Activated naive CD8-positive, alpha-beta T cell treated with anti-CD3 and anti-CD28 coated beads, Interleukin-2, amount 10 ng/mL, durations not matched to agents 7 days and 5 days (primary cell): ENCODE results near the gene APOBEC4. TPM values are rescaled to one million over a fixed set of nuclear protein-coding genes. Genes with fewer than 3 reads are reported as not detected.

Experiments used
- ATAC-seq: fragments of 150-1000 bp; cut with Tn5 transposase; one replicate; pipeline ENCODE4 v1.10.0; 2021; ENCODE audit warnings: low read depth, moderate library complexity
- POLR2A ChIA-PET: fragments of 350-600 bp; sonication (Branson Sonifier 250); formaldehyde crosslinking; loops from one replicate; lab custom pipeline; 2021; ENCODE audit warnings: antibody characterized with exemption; lab: Charles Lee
- DNase-seq: peaks from one replicate; pipeline ENCODE4 v3.0.0; 2021
- H3K27ac Mint-ChIP-seq: one replicate; pipeline ENCODE4 v1.8.0; 2022; ENCODE audit warnings: mild to moderate bottlenecking, mixed read lengths
- H3K27me3 Mint-ChIP-seq: one replicate; pipeline ENCODE4 v1.8.0; 2022; ENCODE audit warnings: mild to moderate bottlenecking, moderate library complexity, mixed read lengths
- H3K36me3 Mint-ChIP-seq: one replicate; pipeline ENCODE4 v1.8.0; 2021; ENCODE audit warnings: mild to moderate bottlenecking, mixed read lengths
- H3K4me1 Mint-ChIP-seq: one replicate; pipeline ENCODE4 v1.8.0; 2021; ENCODE audit warnings: mixed read lengths
- H3K4me3 Mint-ChIP-seq: one replicate; pipeline ENCODE4 v1.8.0; 2022; ENCODE audit warnings: mild to moderate bottlenecking, moderate library complexity, mixed read lengths
- H3K9me3 Mint-ChIP-seq: one replicate; pipeline ENCODE4 v1.8.0; 2021; ENCODE audit warnings: mixed read lengths
- total RNA-seq, 2 experiments: library from RNA; stranded (reverse); gene quantifications; one replicate each; pipeline ENCODE4 v1.2.3, GENCODE V29; 2021

Gene APOBEC4
- total RNA-seq, result not detected

GRCh38 chr1:183652547-183653461, at the start of gene APOBEC4:
APOBEC4 (minus strand) TSS chr1:183653316; CDS start chr1:183648781, 4,535 bp downstream.
- peak within 1 kb of the TSS; percentile 35 for H3K4me3 Mint-ChIP-seq
- peak within 1 kb of the TSS; percentile 58 for H3K27ac Mint-ChIP-seq
- POLR2A ChIA-PET, result interaction anchor here (0.6 to 1.3 kb wide), 2 partner anchors 19 to 1393 kb away, joined by 5 to 6 read pairs; no protein-coding TSS in a partner anchor
- H3K4me1 Mint-ChIP-seq, result peaks cover 32% of the 10 kb centered on the region
- no peaks in the 10 kb centered on the region for H3K9me3 Mint-ChIP-seq
- peaks cover 2% of the 10 kb centered on the region for H3K36me3 Mint-ChIP-seq
- peak; percentile 40 for ATAC-seq
- no peak for DNase-seq
- H3K27me3 Mint-ChIP-seq, result no peaks in the 10 kb centered on the region

- H3K36me3 Mint-ChIP-seq, result peaks cover 2% of the 10 kb centered on the region
- DNase-seq (no peak), ATAC-seq (no peak)
- POLR2A ChIA-PET, result no interaction called here
- no peak overlapping the region for H3K4me3 Mint-ChIP-seq
- H3K4me1 Mint-ChIP-seq, result peaks cover 3% of the 10 kb centered on the region
- H3K27ac Mint-ChIP-seq, result no peak overlapping the region
- H3K9me3 Mint-ChIP-seq, result peaks cover 3% of the 10 kb centered on the region
- no peaks in the 10 kb centered on the region for H3K27me3 Mint-ChIP-seq
Measured at GRCh38 chr1:183702813-183703198, 49.7 kb upstream of the APOBEC4 start.

GRCh38 chr1:183702087-183702812, 49.1 kb upstream of the APOBEC4 start:
- ATAC-seq (no peak), DNase-seq (no peak)
- Mint-ChIP-seq H3K36me3 (peaks cover 2% of the 10 kb centered on the region), H3K4me3 (no peak overlapping the region), H3K4me1 (peaks cover 3% of the 10 kb centered on the region), H3K27ac (no peak overlapping the region), H3K27me3 (no peaks in the 10 kb centered on the region), H3K9me3 (peaks cover 3% of the 10 kb centered on the region)
- POLR2A ChIA-PET, result no interaction called here

- DNase-seq (no peak), ATAC-seq (no peak)
- Mint-ChIP-seq H3K27me3 (no peaks in the 10 kb centered on the region), H3K27ac (no peak overlapping the region), H3K36me3 (peaks cover 2% of the 10 kb centered on the region), H3K9me3 (peaks cover 3% of the 10 kb centered on the region), H3K4me1 (peaks cover 3% of the 10 kb centered on the region), H3K4me3 (no peak overlapping the region)
- POLR2A ChIA-PET, result no interaction called here
Measured at GRCh38 chr1:183699616-183700160, 46.6 kb upstream of the APOBEC4 start.

GRCh38 chr1:183697814-183698590, 44.9 kb upstream of the APOBEC4 start:
- H3K9me3 Mint-ChIP-seq, result peaks cover 3% of the 10 kb centered on the region
- peaks cover 4% of the 10 kb centered on the region for H3K36me3 Mint-ChIP-seq
- no peak overlapping the region for H3K4me3 Mint-ChIP-seq
- H3K27me3 Mint-ChIP-seq, result no peaks in the 10 kb centered on the region
- peaks cover 3% of the 10 kb centered on the region for H3K4me1 Mint-ChIP-seq
- H3K27ac Mint-ChIP-seq, result no peak overlapping the region
- DNase-seq, result no peak
- peak; percentile 45 for ATAC-seq
- POLR2A ChIA-PET, result no interaction called here

GRCh38 chr1:183696981-183697380, 43.9 kb upstream of the APOBEC4 start:
- ATAC-seq (no peak), DNase-seq (no peak)
- H3K4me1 Mint-ChIP-seq, result peaks cover 3% of the 10 kb centered on the region
- H3K27me3 Mint-ChIP-seq, result no peaks in the 10 kb centered on the region
- H3K4me3 Mint-ChIP-seq, result no peak overlapping the region
- POLR2A ChIA-PET, result no interaction called here
- no peak overlapping the region for H3K27ac Mint-ChIP-seq
- peaks cover 4% of the 10 kb centered on the region for H3K36me3 Mint-ChIP-seq
- peaks cover 2% of the 10 kb centered on the region for H3K9me3 Mint-ChIP-seq

- Mint-ChIP-seq H3K36me3 (peaks cover 2% of the 10 kb centered on the region), H3K9me3 (no peaks in the 10 kb centered on the region), H3K4me3 (no peak overlapping the region), H3K27me3 (no peaks in the 10 kb centered on the region), H3K27ac (no peak overlapping the region), H3K4me1 (peaks cover 5% of the 10 kb centered on the region)
- no peak for DNase-seq
- ATAC-seq, result no peak
- POLR2A ChIA-PET, result no interaction called here
Measured at GRCh38 chr1:183694755-183695154, 41.6 kb upstream of the APOBEC4 start.

GRCh38 chr1:183694066-183694465, 41.0 kb upstream of the APOBEC4 start:
- Mint-ChIP-seq H3K36me3 (peaks cover 2% of the 10 kb centered on the region), H3K4me1 (peaks cover 5% of the 10 kb centered on the region), H3K27me3 (no peaks in the 10 kb centered on the region), H3K9me3 (no peaks in the 10 kb centered on the region), H3K4me3 (no peak overlapping the region), H3K27ac (no peak overlapping the region)
- POLR2A ChIA-PET, result no interaction called here
- DNase-seq, result no peak
- ATAC-seq, result no peak

GRCh38 chr1:183693521-183693920, 40.4 kb upstream of the APOBEC4 start:
- POLR2A ChIA-PET, result no interaction called here
- ATAC-seq (no peak), DNase-seq (no peak)
- Mint-ChIP-seq H3K4me3 (no peak overlapping the region), H3K4me1 (peaks cover 5% of the 10 kb centered on the region), H3K9me3 (no peaks in the 10 kb centered on the region), H3K36me3 (peaks cover 2% of the 10 kb centered on the region), H3K27ac (peak overlapping the region; percentile 24), H3K27me3 (no peaks in the 10 kb centered on the region)

- Mint-ChIP-seq H3K27ac (no peak overlapping the region), H3K4me3 (no peak overlapping the region), H3K9me3 (no peaks in the 10 kb centered on the region), H3K36me3 (peaks cover 2% of the 10 kb centered on the region), H3K4me1 (peaks cover 3% of the 10 kb centered on the region), H3K27me3 (peaks cover 3% of the 10 kb centered on the region)
- DNase-seq, result no peak
- ATAC-seq, result no peak
- POLR2A ChIA-PET, result no interaction called here
Measured at GRCh38 chr1:183689762-183690204, 36.7 kb upstream of the APOBEC4 start.

GRCh38 chr1:183688341-183689060, 35.4 kb upstream of the APOBEC4 start:
- Mint-ChIP-seq H3K4me1 (peaks cover 7% of the 10 kb centered on the region), H3K36me3 (peaks cover 2% of the 10 kb centered on the region), H3K9me3 (no peaks in the 10 kb centered on the region), H3K4me3 (no peak overlapping the region), H3K27ac (no peak overlapping the region), H3K27me3 (peaks cover 4% of the 10 kb centered on the region)
- ATAC-seq (no peak), DNase-seq (no peak)
- POLR2A ChIA-PET, result no interaction called here

- no peaks in the 10 kb centered on the region for H3K36me3 Mint-ChIP-seq
- H3K27me3 Mint-ChIP-seq, result peaks cover 6% of the 10 kb centered on the region
- no peak overlapping the region for H3K4me3 Mint-ChIP-seq
- POLR2A ChIA-PET, result no interaction called here
- ATAC-seq, result no peak
- H3K9me3 Mint-ChIP-seq, result no peaks in the 10 kb centered on the region
- no peak overlapping the region for H3K27ac Mint-ChIP-seq
- H3K4me1 Mint-ChIP-seq, result peaks cover 8% of the 10 kb centered on the region
- no peak for DNase-seq
Measured at GRCh38 chr1:183687546-183688304, 34.6 kb upstream of the APOBEC4 start.
